ENCODE results near the gene DEPDC4.
A peak's percentile ranks its signal among the peaks of the same experiment; 100 is the strongest.
"Not testable (repeated sequence)": the region's sequence is repeated elsewhere in the genome, so short reads cannot be mapped to it uniquely, and the experiment has no call there.

DEPDC4 gene

DNA sequence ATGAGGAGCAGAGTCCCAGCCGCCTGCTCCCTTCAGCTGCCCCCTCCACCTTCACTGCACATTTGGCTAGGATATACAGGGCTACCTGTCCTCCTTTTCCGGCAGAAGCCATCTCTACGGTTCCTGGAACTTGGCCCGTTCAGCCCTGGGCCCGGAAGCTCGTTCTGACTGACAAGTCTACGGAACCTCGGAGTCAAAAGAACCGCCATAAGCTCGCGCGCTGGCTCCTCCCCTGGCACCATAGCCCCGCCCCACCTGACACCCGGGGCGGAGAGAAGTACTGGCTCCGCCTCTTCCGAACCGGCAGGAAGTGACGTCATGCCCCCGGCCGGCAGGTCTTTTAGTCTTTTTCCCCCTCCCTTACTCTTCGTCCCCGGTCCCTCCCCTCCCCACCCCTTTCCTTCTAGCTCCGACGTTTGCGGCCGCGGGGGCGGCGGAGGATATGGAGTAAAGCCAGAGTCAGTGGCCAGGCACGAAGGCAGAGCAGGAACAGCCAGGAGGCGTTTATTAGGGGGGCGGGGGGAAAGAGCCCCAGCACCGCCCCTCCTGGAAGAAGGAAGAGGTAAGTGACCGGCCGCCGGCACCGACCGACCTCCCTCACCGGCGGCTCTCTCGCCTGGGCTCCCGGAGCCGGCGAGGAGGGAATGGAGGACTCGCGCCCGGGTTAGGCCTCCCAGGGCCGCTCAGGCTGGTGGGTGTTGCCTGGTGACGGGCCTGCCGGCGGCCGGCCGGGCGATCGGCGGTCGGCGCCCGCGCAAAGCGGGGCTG lies at the start of gene DEPDC4, which contains the start of gene SCYL2:
DEPDC4 (minus strand) TSS at position 245 of the 768 bp plus-strand sequence; CDS start at position 242, 3 bp downstream.
SCYL2 (plus strand) TSS at position 343 of the 768 bp plus-strand sequence. CDS start 15,794 bp downstream, outside the sequence.
- FAIRE-seq = peak; percentile 80

- no peak for FAIRE-seq
Measured at GRCh38 chr12:100311317-100311716, 44.4 kb upstream of the DEPDC4 start.

DNA sequence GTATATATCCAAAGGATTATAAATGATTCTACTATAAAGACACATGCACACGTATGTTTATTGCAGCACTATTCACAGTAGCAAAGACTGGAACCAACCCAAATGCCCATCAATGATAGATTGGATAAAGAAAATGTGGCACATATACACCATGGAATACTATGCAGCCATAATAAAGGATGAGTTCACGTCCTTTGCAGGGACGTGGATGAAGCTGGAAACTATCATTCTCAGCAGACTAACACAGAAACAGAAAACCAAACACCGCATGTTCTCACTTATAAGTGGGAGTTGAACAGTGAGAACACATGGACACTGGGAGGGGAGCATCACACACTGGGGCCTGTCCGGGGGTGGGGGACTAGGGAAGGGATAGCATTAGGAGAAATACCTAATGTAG lies 41.3 kb upstream of the DEPDC4 start:
- not testable (repeated sequence) for FAIRE-seq

GRCh38 chr12:100304334-100304733 lies 37.5 kb upstream of the DEPDC4 start:
- not testable (repeated sequence) for FAIRE-seq

GRCh38 chr12:100303831-100304230 lies 37.0 kb upstream of the DEPDC4 start:
- no peak for FAIRE-seq

DNA sequence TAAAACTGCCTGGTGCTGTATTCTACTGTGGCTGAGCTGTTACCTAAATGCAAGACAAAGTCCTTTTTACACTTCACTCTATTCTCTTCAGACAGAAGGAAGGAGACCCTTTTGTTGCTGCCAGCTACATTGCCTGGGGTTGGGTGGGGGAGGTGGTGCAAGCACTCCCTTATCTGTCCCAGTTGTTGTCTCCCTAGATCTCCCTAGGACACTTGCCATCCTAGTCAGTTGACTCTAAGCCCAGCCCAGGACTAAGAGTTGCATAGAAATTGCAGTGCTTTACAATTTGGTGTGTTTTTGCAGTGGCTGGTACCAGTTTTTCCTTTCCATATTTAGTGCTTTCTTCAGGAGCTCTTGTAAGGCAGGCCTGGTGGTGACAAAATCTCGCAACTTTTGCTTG lies 35.2 kb upstream of the DEPDC4 start:
- no peak for FAIRE-seq

DNA sequence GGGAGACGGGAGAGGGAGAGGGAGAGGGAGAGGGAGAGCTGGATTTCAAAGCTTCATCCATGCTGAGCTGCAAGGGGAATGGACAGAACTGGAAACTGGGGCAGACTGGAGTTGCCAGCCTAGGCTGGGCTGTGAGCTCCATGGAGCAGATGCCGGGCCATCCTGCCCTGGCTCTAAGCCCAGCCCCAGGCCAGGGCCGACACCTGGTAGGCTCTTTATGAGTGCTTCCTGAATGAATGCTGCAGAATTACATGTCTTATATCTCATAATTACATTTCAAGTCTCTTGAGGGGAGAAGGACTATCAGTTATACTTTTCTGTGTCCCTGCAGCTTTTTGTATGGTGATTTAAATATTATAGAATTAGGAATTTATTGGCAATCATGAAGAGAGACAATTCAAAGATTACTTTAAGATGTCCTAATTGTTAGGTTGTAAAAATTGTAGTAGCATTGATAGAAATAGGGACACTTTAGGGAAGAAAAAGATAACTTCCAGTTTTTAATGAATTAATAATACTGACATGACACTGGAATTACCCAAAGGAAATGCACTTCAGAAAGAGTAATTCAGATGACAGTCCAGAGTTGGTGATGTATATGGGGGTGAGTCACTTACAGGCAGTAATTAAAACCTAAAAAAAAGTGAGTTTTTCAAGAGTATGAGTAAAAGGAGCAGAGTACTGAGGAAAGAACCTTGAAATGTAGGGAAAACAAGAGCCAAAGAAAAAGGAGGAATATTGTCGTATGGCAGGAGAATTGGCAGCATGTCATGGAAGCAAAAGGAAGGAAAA lies 29.1 kb upstream of the DEPDC4 start:
- FAIRE-seq = no peak

DNA sequence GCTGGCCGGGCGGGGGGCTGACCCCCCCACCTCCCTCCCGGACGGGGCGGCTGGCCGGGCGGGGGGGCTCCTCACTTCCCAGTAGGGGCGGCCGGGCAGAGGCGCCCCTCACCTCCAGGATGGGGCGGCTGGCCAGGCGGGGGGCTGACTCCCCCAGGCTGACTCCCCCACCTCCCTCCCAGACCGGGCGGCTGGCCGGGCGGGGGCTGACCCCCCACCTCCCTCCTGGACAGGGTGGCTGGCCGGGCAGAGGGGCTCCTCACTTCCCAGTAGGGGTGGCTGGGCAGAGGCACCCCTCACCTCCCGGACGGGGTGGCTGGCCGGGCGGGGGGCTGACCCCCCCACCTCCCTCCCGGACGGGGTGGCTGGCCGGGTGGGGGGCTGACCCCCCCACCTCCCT lies 27.5 kb upstream of the DEPDC4 start:
- FAIRE-seq = not testable (repeated sequence)

DNA sequence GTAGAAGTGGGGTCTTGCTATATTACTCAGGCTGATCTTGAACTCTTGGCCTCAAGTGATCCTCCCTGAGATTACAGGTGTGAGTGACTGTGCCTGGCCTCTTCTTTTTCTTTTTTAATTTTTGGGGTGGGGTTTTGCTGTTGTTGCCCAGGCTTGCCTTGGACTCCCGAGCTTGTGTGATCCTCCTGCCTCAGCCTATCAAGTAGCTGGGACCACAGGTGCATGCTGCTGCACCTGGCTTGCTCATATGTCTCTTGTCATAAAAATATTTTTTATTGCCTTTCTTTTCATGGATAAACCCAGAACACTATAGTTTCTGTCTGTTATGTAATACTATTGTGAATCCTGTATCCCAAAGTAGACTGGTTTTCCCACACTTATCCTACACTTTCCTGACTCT lies 26.1 kb upstream of the DEPDC4 start:
- FAIRE-seq = no peak

- FAIRE-seq = no peak
Measured at GRCh38 chr12:100290016-100290415, 23.1 kb upstream of the DEPDC4 start.

GRCh38 chr12:100289038-100289437 lies 22.2 kb upstream of the DEPDC4 start:
- FAIRE-seq = no peak

- FAIRE-seq = not testable (repeated sequence)
Measured at GRCh38 chr12:100284556-100284955, 17.7 kb upstream of the DEPDC4 start.

DNA sequence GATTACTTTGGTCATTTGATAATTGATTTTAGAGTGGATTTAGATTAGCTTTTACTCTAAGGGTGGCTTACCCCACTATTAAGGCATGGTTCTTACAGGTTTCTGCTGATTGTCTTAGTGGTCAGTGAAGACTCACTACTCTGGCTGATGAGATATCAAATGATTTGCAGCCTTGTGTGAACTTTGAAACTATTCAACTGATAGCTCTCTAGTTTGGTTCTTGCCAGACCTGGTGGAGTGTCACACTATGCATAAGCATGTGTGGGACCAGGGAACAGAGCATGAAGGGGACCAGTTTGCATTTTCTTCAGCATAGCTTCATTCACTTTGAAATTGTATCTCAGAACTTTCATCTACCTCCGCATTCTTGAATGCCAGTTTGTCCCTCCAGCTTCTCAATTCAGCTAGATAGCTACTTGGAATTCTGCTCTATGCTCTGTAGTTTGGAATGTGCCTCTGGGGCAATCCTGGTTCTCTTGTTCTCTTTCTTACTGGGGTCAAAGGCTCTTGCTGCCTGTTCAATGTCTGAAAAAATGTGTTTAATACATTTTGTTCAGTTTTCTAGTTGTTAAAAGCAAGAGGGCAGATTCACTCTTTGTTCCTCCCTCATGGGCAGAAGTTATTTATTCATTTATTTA lies 12.8 kb upstream of the DEPDC4 start:
- FAIRE-seq = no peak

DNA sequence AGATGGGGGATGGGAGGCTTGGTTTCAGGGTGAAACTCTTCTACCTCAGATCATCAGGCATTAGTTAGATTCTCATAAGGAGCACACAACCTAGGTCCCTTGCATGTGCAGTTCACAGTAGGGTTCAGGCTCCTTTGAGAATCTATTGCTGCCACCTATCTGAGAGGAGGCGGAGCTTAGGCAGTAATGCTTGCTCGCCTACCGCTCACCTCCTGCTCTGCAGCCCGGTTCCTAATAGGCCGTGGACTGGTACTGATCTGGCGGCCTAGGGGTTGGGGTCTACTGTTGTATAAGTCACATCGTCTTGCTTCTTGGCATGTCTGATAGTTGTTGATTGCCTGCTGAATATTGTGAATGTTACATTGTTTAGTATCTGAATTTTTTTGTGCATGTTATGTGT lies 12.3 kb upstream of the DEPDC4 start:
- FAIRE-seq = no peak

DNA sequence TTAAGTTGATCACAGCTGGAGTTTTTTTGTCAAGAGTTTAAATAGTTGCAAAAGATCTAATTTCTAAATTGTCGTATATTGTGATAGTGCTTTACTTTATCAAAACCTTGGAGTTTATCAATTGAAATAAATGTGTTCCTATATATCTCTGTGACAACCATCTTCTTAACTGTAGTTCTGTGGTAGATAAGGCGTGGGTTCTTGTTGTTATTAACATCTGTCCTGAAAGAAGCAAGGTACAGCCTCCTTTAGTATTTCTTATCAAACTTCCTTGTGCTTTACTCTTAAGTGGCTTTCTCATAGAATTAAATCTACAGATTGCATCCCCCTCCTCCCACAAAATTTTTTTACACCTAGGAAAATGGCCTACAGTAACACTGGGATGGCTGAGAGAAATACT lies 7.4 kb upstream of the DEPDC4 start:
- no peak for FAIRE-seq

DNA sequence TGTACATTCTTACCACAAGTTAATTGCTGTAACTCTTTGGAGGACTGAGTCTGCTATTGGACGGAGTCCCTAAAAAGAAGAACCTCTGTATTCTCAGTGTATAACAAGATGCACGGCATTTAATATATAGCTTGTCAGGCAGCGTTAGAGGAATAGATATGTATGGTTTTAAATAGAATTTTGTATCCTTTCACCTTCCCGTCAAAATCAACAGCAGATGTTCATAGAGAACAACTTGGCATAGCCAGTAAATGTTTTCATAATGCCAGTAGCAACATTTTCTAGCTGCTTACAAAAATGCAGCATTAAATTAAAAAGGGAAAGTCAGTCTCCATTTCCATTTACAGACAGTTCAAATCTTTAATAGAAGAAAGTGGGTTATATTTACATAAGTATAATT lies 6.9 kb upstream of the DEPDC4 start:
- no peak for FAIRE-seq

- FAIRE-seq = no peak
Measured at GRCh38 chr12:100268835-100269564, 2.1 kb upstream of the DEPDC4 start.

GRCh38 chr12:100267603-100268281 lies 863 bp upstream of the DEPDC4 start:
- no peak for FAIRE-seq

DNA sequence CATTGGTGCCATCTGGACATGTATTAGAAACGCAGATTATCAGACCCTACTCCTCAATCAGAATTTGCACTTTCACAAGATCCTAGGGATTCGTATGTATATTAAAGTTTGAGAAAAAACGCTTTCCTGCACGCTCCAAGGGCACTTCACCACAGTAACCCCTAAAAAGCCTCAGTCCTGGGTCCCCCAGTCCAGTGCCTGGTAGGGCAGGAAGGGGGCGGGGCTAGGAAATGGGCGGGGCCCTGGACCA lies 369 bp downstream of the DEPDC4 start:
- no peak for FAIRE-seq

DNA sequence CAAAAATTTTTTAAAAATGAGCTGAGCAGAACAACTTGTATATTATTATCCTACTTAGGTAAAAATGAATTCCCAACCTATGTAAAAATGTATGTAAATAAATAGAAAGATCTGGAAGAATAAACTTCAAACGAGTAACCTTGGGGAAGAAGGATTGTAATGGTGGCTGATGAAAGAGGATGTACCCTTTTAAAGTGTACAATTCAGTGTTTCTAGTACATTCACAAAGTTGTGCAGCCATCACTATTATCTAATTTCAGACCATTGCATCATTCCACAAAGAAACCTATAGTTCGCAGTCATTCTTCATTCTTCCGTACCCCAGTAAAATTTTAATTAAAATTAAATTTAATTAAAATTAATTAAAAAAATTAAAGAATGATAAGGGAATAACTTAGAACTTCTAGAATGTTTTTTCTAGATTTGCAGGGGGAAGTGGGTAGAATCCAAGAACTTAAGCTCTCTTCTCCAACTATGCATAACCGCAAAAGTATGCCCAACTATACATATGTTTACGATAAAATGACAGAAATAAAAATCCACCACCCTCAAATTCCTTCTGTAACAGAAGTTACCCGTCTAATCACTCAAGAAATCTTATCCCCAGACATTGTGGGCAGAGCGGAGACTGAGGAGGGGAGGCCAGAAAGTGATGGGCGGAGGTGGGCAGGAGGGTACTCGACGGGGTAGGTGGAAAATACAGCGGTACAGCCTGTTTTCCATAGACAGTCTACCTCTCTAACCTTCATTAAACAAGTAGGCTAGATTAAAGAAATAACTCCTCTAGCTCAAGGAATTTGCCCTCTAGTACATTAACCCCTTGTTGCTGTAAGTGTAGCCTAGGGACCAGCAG lies 921 bp downstream of the DEPDC4 start:
- no peak for FAIRE-seq

DNA sequence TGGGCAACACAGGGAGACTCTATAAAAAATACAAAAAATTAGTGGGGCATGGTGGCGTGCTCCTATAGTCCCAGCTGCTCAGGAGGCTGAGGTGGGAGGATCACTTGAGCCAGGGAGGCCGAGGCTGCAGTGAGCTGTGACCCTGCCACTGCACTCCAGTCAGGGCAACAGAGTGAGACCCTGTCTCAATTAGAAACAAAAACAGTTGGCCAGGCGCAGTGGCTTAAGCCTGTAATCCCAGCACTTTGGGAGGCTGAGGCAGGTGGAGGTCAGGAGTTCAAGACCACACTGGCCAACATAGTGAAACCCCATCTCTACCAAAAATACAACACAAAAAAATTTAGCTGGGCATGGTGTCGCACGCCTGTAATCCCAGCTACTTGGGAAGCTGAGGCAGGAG lies 1.8 kb downstream of the DEPDC4 start:
- FAIRE-seq = not testable (repeated sequence)

Measured in endometrium (tissue), 2 donors.